Measurements from ENCODE around the gene SLC2A6. TPM values are rescaled to one million over a fixed set of nuclear protein-coding genes. Genes with fewer than 3 reads are reported as not detected.

The SLC2A6 gene
- total and polyA plus RNA-seq, 2 of the 8 experiments (the other 6 are each of a cell fraction or from before 2014, with no cell fraction given) = 16.6 to 17.8 TPM

- TF ChIP-seq CHD2 (IDR thresholded peaks at IDR 0.05; ENCODE audit: low read length) (no peak), ATF3 (IDR thresholded peaks at IDR 0.05; ENCODE audit: insufficient read depth, low read depth, low read length) (no peak), EP300 (IDR thresholded peaks at IDR 0.05; ENCODE audit: borderline replicate concordance in 1 of 2, low read depth in 2 of 2, low read length in 2 of 2) (no peak), SP1 (IDR thresholded peaks at IDR 0.05; ENCODE audit: low read depth, low read length) (no peak), RNF2 (IDR thresholded peaks at IDR 0.05; ENCODE audit: borderline replicate concordance, low read depth, low read length, missing control alignments, poor library complexity, severe bottlenecking) (no peak), RAD21 (IDR thresholded peaks at IDR 0.05 in 1 of 2, conservative IDR thresholded peaks at IDR 0.05 in 1 of 2; ENCODE audit: low read depth in 2 of 2, low read length in 2 of 2) (no peak), SIN3A (conservative IDR thresholded peaks at IDR 0.05 in 1 of 2, IDR thresholded peaks at IDR 0.05 in 1 of 2; ENCODE audit: low read depth in 1 of 2, low read length in 2 of 2) (no peak), POU5F1 (IDR thresholded peaks at IDR 0.05; ENCODE audit: low read depth, low read length) (no peak), CBX8 (IDR thresholded peaks at IDR 0.05; ENCODE audit: borderline replicate concordance, low read depth, low read length) (no peak), FOSL1 (IDR thresholded peaks at IDR 0.05; ENCODE audit: insufficient read depth, low read depth, low read length) (no peak), HDAC2 (IDR thresholded peaks at IDR 0.05; ENCODE audit: borderline replicate concordance in 1 of 2, low read depth in 2 of 2, low read length in 2 of 2) (no peak), POLR2AphosphoS5 (IDR thresholded peaks at IDR 0.05; ENCODE audit: low read depth, low read length) (no peak)
- peaks cover 0 to 2% of the 10 kb centered on the region in 2 experiments for H4K20me1 ChIP-seq (replicated peaks in 1 of 2; ENCODE audit: control insufficient read depth in 1 of 2, insufficient read depth in 2 of 2, low read length in 2 of 2)
- no peak overlapping the region for H3K4me3 ChIP-seq (ENCODE audit: extremely low read depth in 1 of 4, insufficient read depth in 2 of 4, low read depth in 3 of 4, low read length in 4 of 4)
- H3K18ac ChIP-seq (ENCODE audit: extremely low read depth, low read length) = no peak overlapping the region
- no peak overlapping the region for H3K9ac ChIP-seq (replicated peaks in 1 of 4; ENCODE audit: extremely low read depth in 1 of 4, low read depth in 3 of 4, low read length in 3 of 4)
- H3K4ac ChIP-seq (replicated peaks; ENCODE audit: insufficient read length, low read depth, low read length) = no peak overlapping the region
- DNase-seq (ENCODE audit: low read depth in 1 of 2, low spot score in 2 of 2) = no peak
- no peak overlapping the region for H4K8ac ChIP-seq (ENCODE audit: extremely low read depth, insufficient read depth, low read length)
- H2AFZ ChIP-seq (ENCODE audit: low read length) = no peak overlapping the region
- no peak overlapping the region for H4K5ac ChIP-seq (ENCODE audit: insufficient read length, low read depth, low read length)
- H3K4me2 ChIP-seq (ENCODE audit: insufficient read depth in 1 of 2, low read depth in 2 of 2, low read length in 2 of 2) = no peak overlapping the region
- H2BK20ac ChIP-seq (ENCODE audit: low read length) = no peak overlapping the region
- no peaks in the 10 kb centered on the region for H3K36me3 ChIP-seq (ENCODE audit: control insufficient read depth in 2 of 4, insufficient read depth in 4 of 4, low read length in 3 of 4)
- H3K27me3 ChIP-seq (replicated peaks in 1 of 4; ENCODE audit: control insufficient read depth in 3 of 4, extremely low read depth in 1 of 4, insufficient read depth in 3 of 4, low read length in 3 of 4) = no peaks in the 10 kb centered on the region
- no peak overlapping the region for H2BK12ac ChIP-seq (ENCODE audit: low read depth, low read length)
- no peak overlapping the region for H2BK5ac ChIP-seq (ENCODE audit: low read depth, low read length)
- no peaks in the 10 kb centered on the region for H3K79me1 ChIP-seq (ENCODE audit: low read depth, low read length)
- H3K56ac ChIP-seq (replicated peaks; ENCODE audit: insufficient read length, low read depth, low read length) = no peak overlapping the region
- no peak for FAIRE-seq
- no peak overlapping the region for H2AK5ac ChIP-seq (ENCODE audit: low read depth, low read length)
- H3K79me2 ChIP-seq (ENCODE audit: control insufficient read depth in 1 of 2, insufficient read depth in 2 of 2, low read length in 2 of 2) = no peaks in the 10 kb centered on the region
- H4K91ac ChIP-seq (replicated peaks; ENCODE audit: insufficient read length, low read length) = no peak overlapping the region
- H3K27ac ChIP-seq (ENCODE audit: low read depth, low read length) = no peak overlapping the region
- no peaks in the 10 kb centered on the region for H3K4me1 ChIP-seq (replicated peaks in 1 of 4; ENCODE audit: control insufficient read depth in 3 of 4, insufficient read depth in 4 of 4, low read length in 3 of 4)
- no peaks in the 10 kb centered on the region for H3K9me3 ChIP-seq (ENCODE audit: insufficient read depth in 2 of 2, low read depth in 1 of 2, low read length in 1 of 2)
- ChIA-PET CTCF (ENCODE audit: partially characterized antibody) (interaction anchor here (0.6 to 1.9 kb wide), 5 partner anchors 13 to 51 kb away, joined by 3 to 5 read pairs (median 3); no protein-coding TSS in a partner anchor), POLR2A (ENCODE audit: partially characterized antibody) (interaction anchor here (1.2 to 2.9 kb wide), 2 partner anchors 78 to 87 kb away, joined by 3 to 7 read pairs; no protein-coding TSS in a partner anchor)
- no peak overlapping the region for H2BK120ac ChIP-seq (replicated peaks; ENCODE audit: low read depth, low read length)
- no peak overlapping the region for H3K23ac ChIP-seq (ENCODE audit: insufficient read length)
- H2BK15ac ChIP-seq (ENCODE audit: low read length) = no peak overlapping the region
- no peak overlapping the region for H3K14ac ChIP-seq (ENCODE audit: insufficient read length)
- 71% methylated on average over 4 of the region's 4 CpGs; no CpG with 5 or more reads in 1 of the 2 experiments for WGBS, 2 experiments (ENCODE audit: extremely low coverage in 1 of 2, insufficient coverage in 1 of 2, insufficient read length in 1 of 2, insufficient replicate concordance in 2 of 2, low coverage in 1 of 2, low lambda C conversion rate in 2 of 2, missing lambda C conversion rate in 1 of 2)
- H3K23me2 ChIP-seq (ENCODE audit: low read depth, low read length) = no peaks in the 10 kb centered on the region
These were observed 39.6 kb downstream of the SLC2A6 start for GRCh38 chr9:133439337-133439736.
